ENCODE measurements around the gene RPL7A.
A peak's percentile ranks its signal among the peaks of the same experiment; 100 is the strongest.

Gene RPL7A

GRCh38 chr9:133347515-133347984 lies 468 bp upstream of the RPL7A start:
- Mint-ChIP-seq H3K4me3 (peak overlapping the region; percentile 97), H3K9me3 (no peaks in the 10 kb centered on the region), H3K4me1 (peaks cover 37% of the 10 kb centered on the region), H3K36me3 (ENCODE audit: low read depth) (peaks cover 56% of the 10 kb centered on the region), H3K27ac (no peak overlapping the region), H3K27me3 (ENCODE audit: low read depth, poor library complexity) (no peaks in the 10 kb centered on the region)
- no peak for TF ChIP-seq CTCF (IDR thresholded peaks at IDR 0.05)
- peak; percentile 59 for DNase-seq

- no peaks in the 10 kb centered on the region for H3K9me3 Mint-ChIP-seq
These were observed 928 bp downstream of the RPL7A start for GRCh38 chr9:133348718-133349573.

GRCh38 chr9:133349965-133350616 lies 2.1 kb downstream of the RPL7A start:
- H3K36me3 Mint-ChIP-seq (ENCODE audit: low read depth): peaks cover 57% of the 10 kb centered on the region

More at GRCh38 chr9:133348718-133349573, 928 bp downstream of the RPL7A start:
- Mint-ChIP-seq H3K4me1 (peaks cover 37% of the 10 kb centered on the region), H3K4me3 (peak overlapping the region; percentile 97), H3K27ac (peak overlapping the region; percentile 100), H3K36me3 (ENCODE audit: low read depth) (peaks cover 63% of the 10 kb centered on the region), H3K27me3 (ENCODE audit: low read depth, poor library complexity) (no peaks in the 10 kb centered on the region)
- DNase-seq: no peak
- TF ChIP-seq CTCF (IDR thresholded peaks at IDR 0.05): no peak

GRCh38 chr9:133351526-133351907 lies 3.5 kb downstream of the RPL7A start:
- no peak overlapping the region for H3K27ac Mint-ChIP-seq

More at GRCh38 chr9:133349965-133350616, 2.1 kb downstream of the RPL7A start:
- H3K4me3 Mint-ChIP-seq: peak overlapping the region; percentile 63
- no peaks in the 10 kb centered on the region for H3K9me3 Mint-ChIP-seq
- peaks cover 37% of the 10 kb centered on the region for H3K4me1 Mint-ChIP-seq
- no peak for DNase-seq
- H3K27ac Mint-ChIP-seq: peak overlapping the region; percentile 100
- no peaks in the 10 kb centered on the region for H3K27me3 Mint-ChIP-seq (ENCODE audit: low read depth, poor library complexity)
- no peak for TF ChIP-seq CTCF (IDR thresholded peaks at IDR 0.05)

GRCh38 chr9:133351908-133352634 lies 4.1 kb downstream of the RPL7A start:
- H3K4me3 Mint-ChIP-seq: no peak overlapping the region
- H3K4me1 Mint-ChIP-seq: peaks cover 27% of the 10 kb centered on the region
- peak; percentile 44 for TF ChIP-seq CTCF (IDR thresholded peaks at IDR 0.05)
- H3K36me3 Mint-ChIP-seq (ENCODE audit: low read depth): peaks cover 50% of the 10 kb centered on the region
- H3K27ac Mint-ChIP-seq: peak overlapping the region; percentile 87
- no peaks in the 10 kb centered on the region for H3K9me3 Mint-ChIP-seq
- no peaks in the 10 kb centered on the region for H3K27me3 Mint-ChIP-seq (ENCODE audit: low read depth, poor library complexity)
- DNase-seq: peak; percentile 52

More at GRCh38 chr9:133351526-133351907, 3.5 kb downstream of the RPL7A start:
- Mint-ChIP-seq H3K9me3 (no peaks in the 10 kb centered on the region), H3K4me3 (peak overlapping the region; percentile 38), H3K4me1 (peaks cover 30% of the 10 kb centered on the region), H3K27me3 (ENCODE audit: low read depth, poor library complexity) (no peaks in the 10 kb centered on the region), H3K36me3 (ENCODE audit: low read depth) (peaks cover 50% of the 10 kb centered on the region)
- TF ChIP-seq CTCF (IDR thresholded peaks at IDR 0.05): no peak
- no peak for DNase-seq

Data from nephron progenitor cell (in vitro differentiated cells).